HT-29 (cell line): ENCODE results near the gene CDK16. TPM values are rescaled to one million over a fixed set of nuclear protein-coding genes. Genes with fewer than 3 reads are reported as not detected.
A peak's percentile ranks its signal among the peaks of the same experiment; 100 is the strongest.

Source experiments
- DNase-seq: peaks from one replicate; pipeline ENCODE4 v3.0.0-alpha.2; 2015; ENCODE audit warnings: low spot score
- total RNA-seq: library from RNA; depleted of rRNA; stranded (reverse); fragments of >200 nt; shearing (Covaris generic); gene quantifications from 2 replicates; pipeline ENCODE4 v1.2.3, GENCODE V29; 2014

CDK16 gene
- total RNA-seq, 1 experiment from 2014 or later, result 137 TPM

- no peak for DNase-seq
Observed at GRCh38 chrX:47185241-47185640, 33.2 kb upstream of the CDK16 start.

DNA sequence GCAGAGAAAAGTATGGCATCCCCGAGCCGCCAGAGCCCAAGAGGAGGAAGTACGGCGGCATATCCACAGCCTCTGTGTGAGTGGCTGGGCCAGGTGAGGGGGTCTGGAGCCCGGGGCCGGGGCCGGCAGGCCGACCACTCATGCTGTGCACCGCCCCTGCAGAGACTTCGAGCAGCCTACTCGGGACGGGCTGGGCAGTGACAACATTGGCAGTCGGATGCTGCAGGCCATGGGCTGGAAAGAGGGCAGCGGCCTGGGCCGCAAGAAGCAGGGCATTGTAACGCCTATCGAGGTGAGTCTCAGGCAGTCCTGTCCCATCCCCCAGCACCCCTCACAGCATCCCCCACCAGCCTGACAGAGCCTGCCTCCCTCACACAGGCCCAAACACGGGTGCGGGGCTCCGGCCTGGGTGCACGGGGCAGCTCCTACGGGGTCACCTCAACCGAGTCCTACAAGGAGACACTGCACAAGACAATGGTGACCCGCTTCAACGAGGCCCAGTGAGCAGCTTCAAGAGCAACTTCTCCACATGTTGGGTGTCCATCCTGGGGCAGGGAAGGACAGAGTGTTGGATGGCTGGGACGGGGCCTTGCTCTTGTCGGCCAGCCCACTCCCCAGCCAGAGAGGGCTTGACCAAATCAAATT, 32.3 kb upstream of the CDK16 start:
- DNase-seq, result no peak

GRCh38 chrX:47187106-47187677, 31.3 kb upstream of the CDK16 start:
- DNase-seq, result no peak

DNA sequence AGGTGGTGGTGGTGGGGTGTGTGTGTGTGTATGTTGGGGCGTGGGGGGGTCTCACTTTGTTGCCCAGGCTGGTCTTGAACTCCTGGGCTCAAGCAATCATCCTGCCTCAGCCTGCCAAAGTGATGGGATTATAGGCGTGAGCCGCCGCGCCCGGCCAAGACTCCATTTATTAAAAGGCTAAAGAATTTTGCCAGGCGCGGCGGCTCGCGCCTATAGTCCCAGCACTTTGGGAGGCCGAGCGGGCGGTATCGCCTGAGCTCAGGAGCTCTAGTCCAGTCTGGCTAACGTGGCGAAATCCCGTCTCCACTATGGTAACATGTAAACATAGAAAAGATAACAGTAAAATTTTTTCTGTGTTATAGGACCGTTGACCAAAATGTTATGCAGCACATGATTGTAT, 28.6 kb upstream of the CDK16 start:
- DNase-seq, result no peak

DNA sequence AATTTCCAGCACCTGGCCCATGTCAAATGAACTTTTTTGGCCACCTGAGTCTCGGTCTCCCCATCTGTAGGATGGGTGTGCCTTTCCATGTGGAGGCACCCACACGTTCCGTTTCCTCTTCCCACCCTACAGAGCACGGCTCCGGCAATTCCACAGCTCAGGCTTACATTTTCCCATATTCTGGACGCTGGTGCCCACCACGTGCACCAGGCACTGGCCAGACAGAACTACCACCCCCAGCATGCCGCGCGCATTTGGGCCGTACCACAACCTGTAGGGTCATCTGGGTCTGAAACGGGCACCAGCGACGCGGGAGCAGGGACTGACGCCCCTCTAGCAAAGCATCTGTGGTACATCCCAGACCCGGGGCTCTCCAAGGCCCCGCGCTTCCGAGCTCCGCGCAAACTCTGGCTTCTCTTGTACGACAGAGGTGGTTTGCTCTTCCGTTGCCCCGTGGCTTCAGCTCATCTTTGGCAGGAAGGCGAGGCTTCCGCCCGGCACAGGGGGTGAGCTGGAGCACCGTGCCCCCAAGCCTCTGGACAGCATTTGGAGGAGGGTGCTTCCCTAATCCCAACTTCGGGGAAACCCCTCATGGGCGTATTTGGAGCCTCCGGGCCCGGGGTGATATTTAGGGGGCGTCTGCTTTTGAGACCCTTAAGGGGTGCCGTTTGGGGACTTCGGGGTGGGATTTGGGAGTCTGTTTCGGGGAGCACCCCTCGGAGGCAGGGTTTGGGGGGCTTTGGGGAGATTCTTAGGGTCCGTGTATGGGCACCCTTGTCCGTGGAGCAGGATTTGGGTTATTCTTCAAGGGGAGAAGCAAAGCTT, 27.8 kb upstream of the CDK16 start:
- peak; percentile 91 for DNase-seq

GRCh38 chrX:47191331-47191730, 27.1 kb upstream of the CDK16 start:
- DNase-seq, result peak; percentile 56

DNA sequence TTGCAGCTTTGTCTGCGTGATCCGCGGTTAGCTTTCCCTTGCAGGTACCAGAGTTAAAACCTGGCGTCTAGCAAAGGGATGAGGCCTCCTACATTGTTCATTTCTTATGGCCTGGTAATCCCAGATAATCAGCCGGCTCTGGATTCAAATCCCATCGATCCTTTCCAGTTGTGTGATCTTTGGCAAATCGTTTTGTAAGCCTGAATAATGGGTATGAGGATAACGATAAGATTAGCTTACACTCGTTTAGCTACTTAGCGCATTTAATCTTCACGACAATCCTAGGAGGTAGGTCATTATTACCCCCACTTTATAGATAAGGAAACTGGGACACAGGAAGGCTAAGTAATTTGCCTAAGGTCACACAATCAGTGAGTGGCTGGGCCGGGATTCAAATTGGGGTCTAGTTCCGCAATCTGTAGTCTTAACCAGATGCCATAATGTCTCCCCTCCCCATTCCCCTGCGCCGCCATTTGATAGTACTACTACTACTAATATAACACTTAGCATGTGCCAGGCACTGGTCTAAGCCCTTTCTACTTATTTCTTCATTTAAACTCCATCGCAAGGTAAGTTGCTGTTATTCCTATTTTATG, 26.6 kb upstream of the CDK16 start:
- no peak for DNase-seq

DNA sequence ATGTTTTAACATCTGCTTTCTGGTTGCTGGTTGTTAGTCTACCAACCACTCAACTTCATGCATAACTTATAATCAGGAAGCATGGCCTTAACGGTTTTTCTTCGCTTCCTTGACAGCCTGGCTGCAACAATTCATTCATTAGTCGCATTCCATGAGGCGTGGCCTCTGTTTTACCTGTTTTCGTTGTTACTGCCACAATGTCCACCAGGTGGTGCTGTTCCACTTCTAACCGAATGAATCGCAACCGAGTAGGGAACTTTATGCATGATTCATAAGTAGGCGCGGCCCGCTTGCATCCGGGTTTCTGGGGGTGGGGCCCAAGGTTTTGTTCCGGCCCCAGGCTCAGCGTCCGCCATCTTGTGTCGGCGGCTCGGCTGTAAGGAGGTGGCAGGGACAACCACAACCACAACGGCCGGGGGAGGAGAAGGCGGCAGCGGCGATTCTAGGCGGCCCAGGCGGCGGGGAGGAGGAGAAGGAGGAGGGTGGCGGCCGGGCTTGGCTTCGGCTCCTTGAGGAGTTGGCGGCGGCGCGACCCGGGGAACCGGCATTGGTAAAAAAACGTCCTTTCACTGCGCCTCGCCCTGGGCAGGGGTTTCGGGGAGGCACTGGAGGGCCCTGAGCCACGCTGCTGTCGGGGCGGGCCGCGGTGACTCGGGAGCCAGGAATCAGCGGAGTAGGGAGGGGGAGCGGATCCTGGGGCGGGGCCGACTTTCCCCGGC, 24.8 kb upstream of the CDK16 start, which contains the start of gene UBA1:
Gene UBA1 (plus strand): TSS at position 355 of the 719 bp plus-strand sequence. CDS start 4,974 bp downstream, outside the sequence.
- peak; percentile 99 for DNase-seq

DNA sequence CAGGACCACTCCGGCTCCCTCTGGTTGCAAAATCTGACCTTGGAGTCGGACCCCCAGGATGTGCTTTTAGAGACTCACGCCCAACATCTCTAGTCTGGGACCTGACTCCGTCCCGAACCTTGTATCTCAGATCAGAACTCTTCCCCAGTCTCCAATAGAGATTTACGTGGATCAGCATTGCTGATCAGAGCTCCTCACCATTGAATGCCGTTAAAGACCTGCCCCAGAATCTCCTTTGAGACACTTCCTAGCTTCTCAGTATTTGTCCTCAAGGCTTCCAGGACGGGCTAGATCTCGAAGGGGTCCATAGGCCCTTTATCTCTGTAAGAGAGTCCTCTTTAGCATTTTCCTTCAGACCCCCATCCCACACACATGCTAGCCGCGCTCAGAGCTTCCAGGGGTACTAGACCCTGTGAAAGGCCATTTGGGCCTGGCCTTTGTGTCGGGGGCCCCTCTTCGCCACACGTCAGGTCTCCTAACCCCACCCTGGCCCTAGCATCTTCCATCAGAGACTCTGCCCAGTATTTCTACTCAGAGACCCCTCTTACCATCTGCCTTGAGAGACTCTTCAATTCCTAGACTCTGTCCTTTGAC, 24.2 kb upstream of the CDK16 start:
- DNase-seq, result peak; percentile 46

- DNase-seq, result no peak
Observed at GRCh38 chrX:47196098-47196497, 22.4 kb upstream of the CDK16 start.

DNA sequence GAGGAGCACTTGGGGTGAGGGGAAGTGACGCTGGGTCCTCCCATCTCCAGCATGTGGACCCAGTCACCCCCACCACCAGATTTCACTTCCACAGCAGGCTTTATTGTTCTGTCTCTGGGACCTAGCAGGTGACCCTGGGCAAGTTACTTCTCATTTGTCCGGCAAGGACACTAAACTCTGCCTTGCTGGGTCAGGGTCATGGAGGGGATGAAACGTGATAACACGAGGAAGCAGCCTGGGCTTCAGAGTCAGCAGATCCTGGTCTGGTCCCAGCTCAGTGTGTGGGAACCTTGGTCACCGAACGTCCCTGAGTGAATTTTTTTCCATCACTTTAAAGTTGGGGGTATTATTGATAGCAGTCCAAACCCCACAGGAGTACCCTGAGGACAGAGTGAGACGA, 21.0 kb upstream of the CDK16 start:
- no peak for DNase-seq

DNA sequence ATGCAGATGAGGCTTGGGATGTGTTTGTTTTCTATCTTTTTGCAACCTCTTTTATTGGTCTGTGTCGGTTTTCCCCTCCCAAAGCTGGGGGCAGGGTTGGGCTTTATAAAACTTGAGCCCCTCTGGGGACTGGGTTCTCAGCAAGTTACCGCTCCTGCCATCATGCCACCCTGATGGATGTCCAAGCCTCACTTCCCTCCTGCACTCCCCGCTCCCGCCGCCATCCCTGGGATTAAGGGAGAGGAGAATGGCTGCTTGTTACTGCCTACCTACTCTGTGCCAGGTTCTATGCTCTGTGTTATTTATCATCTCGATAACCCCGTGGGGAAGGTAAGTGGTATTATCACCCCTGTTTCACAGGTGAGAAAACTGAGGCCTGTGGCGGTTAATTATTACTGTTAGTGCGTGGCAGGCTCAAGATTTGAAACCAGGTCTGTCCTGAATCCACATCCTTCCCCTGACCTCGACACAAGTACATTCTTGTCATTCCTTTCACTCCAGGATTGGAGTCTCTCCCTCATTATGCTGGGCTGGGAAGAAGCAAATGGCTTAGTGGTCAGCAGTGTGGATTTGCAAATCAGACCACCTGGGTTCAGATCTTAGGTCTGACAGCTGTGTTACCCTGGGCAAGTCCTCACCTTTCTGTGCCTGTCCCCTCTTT, 20.3 kb upstream of the CDK16 start:
- no peak for DNase-seq

DNA sequence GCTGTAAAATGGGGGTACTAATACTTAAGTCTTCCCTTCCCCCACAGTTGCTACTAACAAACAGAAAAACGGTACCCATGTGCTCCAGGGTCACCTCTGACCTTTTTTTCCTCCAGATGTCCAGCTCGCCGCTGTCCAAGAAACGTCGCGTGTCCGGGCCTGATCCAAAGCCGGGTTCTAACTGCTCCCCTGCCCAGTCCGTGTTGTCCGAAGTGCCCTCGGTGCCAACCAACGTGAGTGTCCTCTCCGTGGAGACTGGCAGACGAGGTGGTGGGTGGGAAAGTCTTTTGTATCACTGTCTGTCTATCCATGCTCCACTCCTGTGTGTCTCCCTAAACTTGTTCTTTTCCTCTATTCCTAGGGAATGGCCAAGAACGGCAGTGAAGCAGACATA, 19.8 kb upstream of the CDK16 start:
- no peak for DNase-seq

- DNase-seq, result no peak
Observed at GRCh38 chrX:47199286-47199685, 19.2 kb upstream of the CDK16 start.

DNA sequence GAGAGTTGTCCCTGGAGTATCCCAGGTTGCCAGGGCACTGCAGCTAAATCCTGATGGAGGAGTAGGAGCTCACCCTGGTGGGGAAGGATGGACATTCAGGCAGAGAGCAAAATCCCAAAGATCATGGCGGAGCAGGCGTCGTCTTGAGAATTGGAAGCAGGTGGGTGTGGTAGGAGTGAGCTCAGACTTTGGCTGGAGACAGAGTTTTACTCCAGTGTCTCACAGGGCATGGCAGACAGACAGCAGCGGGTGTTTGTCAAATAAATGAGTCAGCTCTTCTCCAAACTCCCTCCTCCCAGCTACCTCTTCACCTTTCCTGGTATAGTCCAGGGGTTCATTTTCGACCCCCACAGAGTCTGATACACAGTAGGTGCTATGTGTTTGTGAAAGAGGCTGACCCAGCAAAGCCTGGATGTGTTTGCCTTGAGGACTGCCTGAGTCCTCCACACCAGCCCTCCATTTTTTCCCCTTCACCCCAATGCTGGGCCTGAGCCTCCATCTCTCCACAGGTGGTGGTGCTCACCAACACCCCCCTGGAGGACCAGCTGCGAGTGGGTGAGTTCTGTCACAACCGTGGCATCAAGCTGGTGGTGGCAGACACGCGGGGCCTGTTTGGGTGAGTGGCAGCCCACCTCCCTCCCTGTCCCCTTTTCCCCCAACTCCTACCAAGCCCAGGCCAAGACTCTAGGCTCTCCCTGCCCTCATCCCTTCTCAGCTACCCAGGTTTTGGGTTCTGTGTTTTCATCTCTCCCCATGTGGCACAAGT, 17.9 kb upstream of the CDK16 start:
- DNase-seq, result no peak

GRCh38 chrX:47201345-47201944, 17.0 kb upstream of the CDK16 start:
- no peak for DNase-seq

DNA sequence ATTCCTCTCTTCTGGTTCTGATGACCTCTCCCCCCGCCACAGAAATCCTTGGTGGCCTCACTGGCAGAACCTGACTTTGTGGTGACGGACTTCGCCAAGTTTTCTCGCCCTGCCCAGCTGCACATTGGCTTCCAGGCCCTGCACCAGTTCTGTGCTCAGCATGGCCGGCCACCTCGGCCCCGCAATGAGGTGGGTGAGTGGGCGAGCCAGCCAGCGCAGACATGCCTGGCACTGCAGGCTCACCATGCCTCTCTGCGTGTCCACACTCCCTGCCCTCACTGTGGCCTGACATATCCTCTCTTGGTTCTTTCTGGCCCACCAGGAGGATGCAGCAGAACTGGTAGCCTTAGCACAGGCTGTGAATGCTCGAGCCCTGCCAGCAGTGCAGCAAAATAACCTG, 16.2 kb upstream of the CDK16 start:
- DNase-seq, result no peak

- DNase-seq, result no peak
Observed at GRCh38 chrX:47202877-47203276, 15.6 kb upstream of the CDK16 start.

GRCh38 chrX:47204970-47205369, 13.5 kb upstream of the CDK16 start:
- DNase-seq, result no peak

DNA sequence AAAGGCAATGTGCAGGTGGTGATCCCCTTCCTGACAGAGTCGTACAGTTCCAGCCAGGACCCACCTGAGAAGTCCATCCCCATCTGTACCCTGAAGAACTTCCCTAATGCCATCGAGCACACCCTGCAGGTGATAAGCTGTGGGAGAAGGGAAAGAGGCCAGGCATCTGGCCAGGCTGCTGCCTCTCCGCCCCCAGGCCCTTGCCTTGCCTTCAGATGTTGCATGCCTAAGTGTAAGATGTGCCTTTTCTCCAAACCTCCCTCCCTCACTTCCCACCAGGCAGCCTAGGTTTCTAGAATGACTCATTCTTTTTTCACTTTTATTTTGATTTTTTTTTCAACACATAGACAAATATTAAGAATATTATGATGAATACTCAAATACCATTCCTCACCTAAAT, 12.2 kb upstream of the CDK16 start:
- DNase-seq, result no peak
